HEK293 (cell line): ENCODE data around the gene NUCB1.
A peak's percentile ranks its signal among the peaks of the same experiment; 100 is the strongest.

Experiments
- CTCF ChIP-seq: fragments of 450-650 bp; formaldehyde crosslinking; IDR thresholded peaks from 2 replicates; pipeline ENCODE4 v1.5.1; 2016; ENCODE audit warnings: missing biosample characterization, missing genetic modification characterization
- PRDM1 ChIP-seq: fragments of 450-650 bp; formaldehyde crosslinking; IDR thresholded peaks from 2 replicates; pipeline ENCODE4; 2016; ENCODE audit warnings: missing biosample characterization, missing genetic modification characterization
- PRDM10 ChIP-seq: fragments of 450-650 bp; formaldehyde crosslinking; IDR thresholded peaks from 2 replicates; pipeline ENCODE4 v1.5.1; 2016; ENCODE audit warnings: missing biosample characterization, missing genetic modification characterization
- SCRT1 ChIP-seq: fragments of 450-650 bp; formaldehyde crosslinking; IDR thresholded peaks from 2 replicates; pipeline ENCODE4 v1.5.1; 2016; ENCODE audit warnings: missing biosample characterization, missing genetic modification characterization, borderline replicate concordance
- ZBTB17 ChIP-seq: fragments of 450-650 bp; formaldehyde crosslinking; IDR thresholded peaks from 2 replicates; pipeline ENCODE4 v1.5.1; 2016; ENCODE audit warnings: missing biosample characterization, missing genetic modification characterization
- ZNF19 ChIP-seq: fragments of 450-650 bp; formaldehyde crosslinking; IDR thresholded peaks from 2 replicates; pipeline ENCODE4; 2016; ENCODE audit warnings: missing biosample characterization, missing genetic modification characterization, low read depth
- ZNF221 ChIP-seq: fragments of 450-650 bp; formaldehyde crosslinking; IDR thresholded peaks from 2 replicates; pipeline ENCODE4 v1.5.1; 2017; ENCODE audit warnings: missing biosample characterization, missing genetic modification characterization, borderline replicate concordance
- ZNF558 ChIP-seq: fragments of 450-650 bp; formaldehyde crosslinking; IDR thresholded peaks from 2 replicates; pipeline ENCODE4 v1.5.1; 2016; ENCODE audit warnings: missing biosample characterization, missing genetic modification characterization
- ZNF629 ChIP-seq: fragments of 450-650 bp; formaldehyde crosslinking; IDR thresholded peaks from 2 replicates; pipeline ENCODE4 v1.5.1; 2017; ENCODE audit warnings: missing biosample characterization, missing genetic modification characterization
- ZSCAN16 ChIP-seq: fragments of 450-650 bp; formaldehyde crosslinking; IDR thresholded peaks from 2 replicates; pipeline ENCODE4 v1.5.1; 2016; ENCODE audit warnings: missing biosample characterization, missing genetic modification characterization
- TF ChIP-seq, protein P1 (sequence below): fragments of 450-650 bp; formaldehyde crosslinking; IDR thresholded peaks from 2 replicates; pipeline ENCODE4 v1.5.1; 2016; ENCODE audit warnings: missing biosample characterization, missing genetic modification characterization
- TF ChIP-seq, protein P2 (sequence below): fragments of 450-650 bp; formaldehyde crosslinking; IDR thresholded peaks from 2 replicates; pipeline ENCODE4 v1.5.1; 2016; ENCODE audit warnings: missing biosample characterization, missing genetic modification characterization, low read depth

Gene NUCB1

GRCh38 chr19:48970923-48971395 lies 70.8 kb downstream of the NUCB1 start (continued):
- no peak for TF ChIP-seq ZNF221 (tag by site-specific recombination)
- peak; percentile 52; the same call in 1 of the 2 replicates for TF ChIP-seq PRDM10 (tag by site-specific recombination)
- no peak for TF ChIP-seq ZNF629 (tag by site-specific recombination)
- TF ChIP-seq, protein P1, sequence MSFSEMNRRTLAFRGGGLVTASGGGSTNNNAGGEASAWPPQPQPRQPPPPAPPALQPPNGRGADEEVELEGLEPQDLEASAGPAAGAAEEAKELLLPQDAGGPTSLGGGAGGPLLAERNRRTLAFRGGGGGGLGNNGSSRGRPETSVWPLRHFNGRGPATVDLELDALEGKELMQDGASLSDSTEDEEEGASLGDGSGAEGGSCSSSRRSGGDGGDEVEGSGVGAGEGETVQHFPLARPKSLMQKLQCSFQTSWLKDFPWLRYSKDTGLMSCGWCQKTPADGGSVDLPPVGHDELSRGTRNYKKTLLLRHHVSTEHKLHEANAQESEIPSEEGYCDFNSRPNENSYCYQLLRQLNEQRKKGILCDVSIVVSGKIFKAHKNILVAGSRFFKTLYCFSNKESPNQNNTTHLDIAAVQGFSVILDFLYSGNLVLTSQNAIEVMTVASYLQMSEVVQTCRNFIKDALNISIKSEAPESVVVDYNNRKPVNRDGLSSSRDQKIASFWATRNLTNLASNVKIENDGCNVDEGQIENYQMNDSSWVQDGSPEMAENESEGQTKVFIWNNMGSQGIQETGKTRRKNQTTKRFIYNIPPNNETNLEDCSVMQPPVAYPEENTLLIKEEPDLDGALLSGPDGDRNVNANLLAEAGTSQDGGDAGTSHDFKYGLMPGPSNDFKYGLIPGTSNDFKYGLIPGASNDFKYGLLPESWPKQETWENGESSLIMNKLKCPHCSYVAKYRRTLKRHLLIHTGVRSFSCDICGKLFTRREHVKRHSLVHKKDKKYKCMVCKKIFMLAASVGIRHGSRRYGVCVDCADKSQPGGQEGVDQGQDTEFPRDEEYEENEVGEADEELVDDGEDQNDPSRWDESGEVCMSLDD = 0 out of 2 replicates have a peak, but pooled peaks have one; percentile 21
- TF ChIP-seq, protein P2, sequence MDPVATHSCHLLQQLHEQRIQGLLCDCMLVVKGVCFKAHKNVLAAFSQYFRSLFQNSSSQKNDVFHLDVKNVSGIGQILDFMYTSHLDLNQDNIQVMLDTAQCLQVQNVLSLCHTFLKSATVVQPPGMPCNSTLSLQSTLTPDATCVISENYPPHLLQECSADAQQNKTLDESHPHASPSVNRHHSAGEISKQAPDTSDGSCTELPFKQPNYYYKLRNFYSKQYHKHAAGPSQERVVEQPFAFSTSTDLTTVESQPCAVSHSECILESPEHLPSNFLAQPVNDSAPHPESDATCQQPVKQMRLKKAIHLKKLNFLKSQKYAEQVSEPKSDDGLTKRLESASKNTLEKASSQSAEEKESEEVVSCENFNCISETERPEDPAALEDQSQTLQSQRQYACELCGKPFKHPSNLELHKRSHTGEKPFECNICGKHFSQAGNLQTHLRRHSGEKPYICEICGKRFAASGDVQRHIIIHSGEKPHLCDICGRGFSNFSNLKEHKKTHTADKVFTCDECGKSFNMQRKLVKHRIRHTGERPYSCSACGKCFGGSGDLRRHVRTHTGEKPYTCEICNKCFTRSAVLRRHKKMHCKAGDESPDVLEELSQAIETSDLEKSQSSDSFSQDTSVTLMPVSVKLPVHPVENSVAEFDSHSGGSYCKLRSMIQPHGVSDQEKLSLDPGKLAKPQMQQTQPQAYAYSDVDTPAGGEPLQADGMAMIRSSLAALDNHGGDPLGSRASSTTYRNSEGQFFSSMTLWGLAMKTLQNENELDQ = no peak
- peak; percentile 91 for TF ChIP-seq CTCF (tag by site-specific recombination)
- no peak for TF ChIP-seq ZSCAN16 (tag by site-specific recombination)
- peak; percentile 42; the same call in 1 of the 2 replicates for TF ChIP-seq PRDM1
- peak; percentile 63; the same call in 1 of the 2 replicates for TF ChIP-seq ZBTB17 (tag by site-specific recombination)
- TF ChIP-seq ZNF558 (tag by site-specific recombination) = no peak
- peak; percentile 74 for TF ChIP-seq SCRT1 (tag by site-specific recombination)
- TF ChIP-seq ZNF19 (tag by site-specific recombination) = no peak
